ENCODE results near the gene NFKB1.

Gene NFKB1

GRCh38 chr4:102572452-102572851 is 71.3 kb downstream of the NFKB1 start:
- no peak for DNase-seq

DNA sequence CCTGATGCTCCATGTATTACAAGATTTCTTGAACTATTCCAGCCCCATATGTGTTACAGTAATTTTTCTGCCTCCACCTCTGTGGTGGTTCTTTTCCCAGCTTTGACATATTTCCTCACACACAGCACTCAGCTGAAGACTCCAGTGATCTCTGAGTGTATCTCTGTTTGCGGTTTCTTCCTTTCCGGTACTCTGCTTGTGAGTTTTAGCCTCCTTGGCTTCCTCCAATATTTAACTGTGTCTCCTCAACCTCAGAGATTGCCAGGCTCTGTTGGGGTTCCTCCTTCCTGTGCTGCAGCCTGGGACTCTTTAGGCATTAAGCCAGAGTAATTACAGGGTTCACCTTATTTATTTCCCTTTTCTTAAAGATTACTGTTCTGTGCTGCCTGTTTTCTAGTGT is 73.2 kb downstream of the NFKB1 start:
- peak; percentile 79 for DNase-seq

DNA sequence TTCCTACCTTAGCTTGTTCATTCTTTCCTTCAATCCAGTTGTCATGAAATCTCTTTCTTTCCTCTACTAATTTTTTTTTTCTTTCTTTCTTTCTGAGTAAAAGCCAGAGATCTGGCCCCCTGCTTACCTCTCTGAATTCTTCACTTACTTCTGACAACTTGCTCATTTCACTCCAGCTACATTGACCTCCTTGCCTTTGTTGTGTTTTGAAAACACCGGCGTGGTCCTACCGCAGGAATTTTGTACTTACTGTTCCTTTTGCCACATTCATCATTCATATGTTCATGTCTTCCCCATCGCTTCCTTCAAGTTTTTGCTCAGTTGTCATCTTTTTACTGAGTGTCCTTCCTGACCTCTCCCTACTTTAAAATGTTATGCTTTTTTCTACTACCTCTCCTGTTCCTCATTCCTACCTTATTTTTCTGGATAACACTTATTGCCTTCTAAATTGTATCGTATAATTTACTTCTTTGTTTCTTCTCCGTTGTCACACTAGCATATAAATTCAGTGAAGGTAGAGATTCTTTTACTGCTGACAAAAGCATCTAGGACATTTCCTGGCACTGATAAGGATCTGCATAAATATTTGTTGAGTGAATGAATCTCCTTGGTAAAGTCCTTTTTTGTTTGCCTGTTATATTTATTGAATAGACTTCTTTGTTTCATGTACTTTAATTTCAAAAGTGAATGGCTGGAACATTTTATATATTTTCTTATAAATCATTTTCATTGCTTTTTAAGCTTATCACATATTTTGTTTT is 74.4 kb downstream of the NFKB1 start:
- no peak for DNase-seq

DNA sequence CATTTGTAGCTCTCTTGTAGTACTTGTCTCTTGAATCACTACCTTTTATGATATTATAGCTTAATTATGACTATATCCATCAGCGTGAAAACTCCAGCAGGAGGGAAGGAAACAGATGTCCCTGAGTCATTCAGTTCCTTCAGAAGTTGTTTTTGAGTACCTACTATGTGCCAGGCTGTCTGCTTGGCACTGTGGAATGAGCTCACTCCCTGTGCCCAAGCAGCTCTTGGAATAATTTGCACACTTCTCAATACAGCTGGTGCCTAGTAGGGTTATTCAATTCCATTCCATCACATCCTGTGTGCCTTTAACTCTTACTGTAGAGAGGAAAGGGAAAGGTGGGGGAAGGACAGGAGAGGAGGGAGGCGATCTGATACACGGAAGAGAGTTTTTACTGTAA is 77.1 kb downstream of the NFKB1 start:
- no peak for DNase-seq

- DNase-seq, result no peak
These were observed 77.7 kb downstream of the NFKB1 start for GRCh38 chr4:102578819-102579218.

GRCh38 chr4:102579794-102580462 is 78.8 kb downstream of the NFKB1 start:
- no peak for DNase-seq

GRCh38 chr4:102580463-102580842 is 79.3 kb downstream of the NFKB1 start:
- no peak for DNase-seq

DNA sequence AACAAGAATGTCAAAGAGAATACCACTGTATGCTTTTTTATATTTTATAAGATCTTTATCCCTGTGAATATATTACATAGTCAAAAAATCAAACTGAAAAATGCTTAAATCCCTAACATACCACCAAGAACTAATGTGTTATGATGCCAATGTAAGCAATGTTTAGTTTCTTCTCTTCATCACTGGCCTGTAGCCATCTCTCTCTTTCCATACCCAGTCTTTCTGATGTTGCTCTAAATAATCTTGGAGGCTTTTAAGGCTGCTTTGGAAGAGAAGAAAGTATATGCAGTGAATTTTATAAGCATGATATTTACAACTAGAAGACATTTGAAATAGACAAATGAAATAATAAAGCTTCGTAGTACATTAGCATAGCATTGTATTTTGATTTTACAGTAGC is 82.9 kb downstream of the NFKB1 start:
- no peak for DNase-seq

DNA sequence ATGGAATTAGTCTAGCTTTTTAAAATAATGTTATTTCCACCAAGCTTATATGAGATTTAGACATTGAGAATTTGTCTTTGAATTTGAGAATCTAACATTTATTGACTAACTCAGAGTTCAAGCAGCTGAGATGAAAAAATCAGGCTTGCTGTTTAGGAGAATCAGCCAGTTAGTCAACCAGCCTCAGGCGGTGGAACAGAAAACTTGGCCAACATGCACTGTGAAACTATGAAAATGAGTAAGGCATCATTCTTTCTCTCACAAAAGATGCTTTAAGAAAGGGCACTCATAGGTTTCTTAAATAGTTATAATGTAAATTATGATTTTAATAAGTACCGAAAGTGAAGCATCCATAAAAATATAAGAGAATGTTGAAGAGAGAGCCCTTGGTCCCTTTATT is 84.2 kb downstream of the NFKB1 start:
- DNase-seq, result no peak

DNA sequence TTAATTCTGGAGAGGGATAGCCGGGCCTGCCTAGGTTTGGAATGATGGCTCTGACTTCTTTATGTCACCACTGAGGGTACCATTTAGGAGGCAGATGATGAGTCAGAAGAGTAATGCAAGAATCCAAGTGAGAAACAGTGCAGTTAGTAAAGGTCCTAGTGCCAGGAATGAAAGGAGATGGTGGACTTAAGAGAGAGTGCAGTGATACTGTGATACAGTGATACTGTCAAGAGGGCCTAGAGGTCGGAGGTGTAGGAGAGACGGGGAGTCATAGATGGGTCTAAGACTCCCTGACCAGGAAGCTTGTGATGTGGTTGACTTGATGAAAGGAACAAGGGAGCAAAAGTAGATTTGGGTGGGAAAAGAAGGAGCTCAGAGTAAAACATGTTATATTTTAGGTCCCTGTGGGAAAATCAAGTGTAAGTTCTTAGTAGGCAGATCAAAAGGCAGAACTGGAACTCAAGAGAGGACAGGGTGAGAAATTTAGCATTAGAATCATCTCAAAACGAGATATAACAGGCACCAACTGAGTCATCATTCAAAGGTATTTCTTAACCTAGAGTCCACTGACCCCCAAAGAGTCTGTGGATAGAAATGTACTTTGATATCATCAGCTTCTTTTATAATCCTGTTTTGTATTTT is 85.0 kb downstream of the NFKB1 start:
- DNase-seq, result no peak

GRCh38 chr4:102586644-102587021 is 85.5 kb downstream of the NFKB1 start:
- no peak for DNase-seq

DNA sequence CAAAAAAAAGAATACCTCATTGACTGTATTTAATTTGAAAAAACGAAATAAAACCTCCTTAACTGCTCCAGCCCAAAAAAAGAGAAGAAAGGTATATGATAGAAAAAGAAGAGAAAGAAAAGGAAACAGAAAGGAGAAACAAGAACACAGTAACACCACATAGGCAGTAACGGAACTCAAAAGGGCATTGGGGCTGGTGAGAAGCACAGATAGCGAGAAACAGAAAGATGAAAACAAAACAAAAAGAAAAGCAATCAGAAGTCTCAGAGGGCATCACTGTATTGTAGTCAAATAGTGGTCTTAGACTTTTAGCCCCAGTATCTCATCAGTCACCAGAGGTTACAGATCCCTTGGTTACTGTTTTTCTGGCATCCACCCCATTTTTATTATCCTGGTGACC is 88.6 kb downstream of the NFKB1 start:
- DNase-seq, result no peak

GRCh38 chr4:102592256-102592655 is 91.1 kb downstream of the NFKB1 start:
- DNase-seq, result no peak

- no peak for DNase-seq
These were observed 92.0 kb downstream of the NFKB1 start for GRCh38 chr4:102593147-102593546.

GRCh38 chr4:102594000-102594399 is 92.8 kb downstream of the NFKB1 start:
- DNase-seq, result no peak

DNA sequence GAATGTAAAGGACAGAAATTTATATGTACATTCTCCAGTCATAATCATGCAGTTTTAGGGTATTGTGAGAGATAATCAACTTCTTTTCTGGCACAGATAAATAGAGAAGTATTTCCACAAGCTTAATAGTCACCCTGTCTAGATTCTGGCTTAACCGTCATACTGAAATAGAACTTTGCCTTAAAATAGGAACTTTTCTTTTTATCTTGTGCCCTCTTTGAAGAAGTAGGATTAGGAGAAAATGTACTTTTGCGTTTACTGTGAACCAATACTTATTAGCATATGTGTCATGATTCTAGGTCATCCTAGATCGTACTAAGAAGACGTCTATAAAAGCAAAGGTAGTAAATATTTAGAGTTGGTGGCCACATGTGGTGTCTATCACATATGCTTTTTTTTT is 95.4 kb downstream of the NFKB1 start:
- no peak for DNase-seq

GRCh38 chr4:102598086-102598761 is 97.1 kb downstream of the NFKB1 start:
- no peak for DNase-seq

DNA sequence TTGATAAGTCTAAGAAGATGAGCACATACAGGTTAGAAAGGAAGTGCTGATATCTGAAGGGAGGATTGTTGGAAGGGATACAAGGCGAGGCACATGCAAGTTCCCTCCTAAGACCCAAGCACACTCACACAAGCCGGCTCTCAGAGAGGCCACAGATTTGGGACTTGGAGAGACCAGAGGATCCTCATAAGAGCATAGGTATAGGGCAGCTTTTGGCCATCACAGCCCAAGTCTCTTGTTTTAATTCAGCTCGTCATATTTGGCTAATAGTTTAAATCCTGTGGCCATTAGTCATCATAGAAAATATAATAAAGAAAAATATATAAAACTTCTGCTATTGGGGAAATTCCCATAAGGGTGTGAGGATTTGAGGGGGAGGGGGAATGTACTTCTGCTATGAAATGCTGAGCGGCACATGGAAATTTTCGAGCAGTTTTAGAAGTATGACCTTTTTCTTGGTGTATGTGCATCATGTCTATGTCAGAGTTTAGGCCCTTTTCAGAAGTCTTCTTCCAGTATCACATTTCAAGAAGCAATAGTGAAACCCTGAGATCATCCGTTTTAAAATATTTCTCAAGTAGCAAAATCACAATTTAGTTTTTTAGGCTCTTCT is 97.7 kb downstream of the NFKB1 start:
- DNase-seq, result no peak

DNA sequence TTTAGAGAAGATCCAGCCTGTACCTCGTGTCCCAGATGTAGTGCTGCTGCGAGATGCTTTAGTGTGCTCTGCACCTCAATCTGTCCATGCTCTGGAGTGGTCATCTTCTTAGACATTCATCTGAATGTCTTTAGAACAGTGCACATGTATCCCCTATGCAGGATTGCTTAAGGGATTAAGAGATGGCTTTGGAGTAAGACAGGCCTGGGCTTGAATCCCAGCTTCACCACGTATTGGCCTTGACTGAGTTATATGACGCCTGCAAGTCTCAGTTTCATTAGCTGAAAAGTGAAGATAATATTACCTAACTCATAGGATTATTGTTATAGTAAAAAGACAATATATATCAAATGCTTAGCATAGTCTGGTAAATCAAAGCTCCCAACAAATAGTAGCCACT is 98.3 kb downstream of the NFKB1 start:
- no peak for DNase-seq

- DNase-seq, result no peak
These were observed 98.7 kb downstream of the NFKB1 start for GRCh38 chr4:102599886-102600285.

DNA sequence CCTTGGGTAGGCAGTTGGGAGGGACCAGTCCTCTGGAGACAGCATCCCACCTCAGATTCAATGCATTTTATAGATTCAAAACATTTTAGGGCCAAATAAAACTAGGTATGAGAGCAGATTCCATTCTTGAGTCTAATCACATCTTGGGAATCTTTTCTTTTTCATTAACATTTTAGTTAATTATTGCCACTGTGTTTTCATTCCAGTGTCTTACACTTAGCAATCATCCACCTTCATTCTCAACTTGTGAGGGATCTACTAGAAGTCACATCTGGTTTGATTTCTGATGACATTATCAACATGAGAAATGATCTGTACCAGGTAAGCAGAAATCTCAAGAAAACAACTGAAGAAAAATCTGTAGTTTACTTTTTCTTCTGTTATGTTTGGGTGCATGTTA is 99.5 kb downstream of the NFKB1 start:
- DNase-seq, result no peak

DNA sequence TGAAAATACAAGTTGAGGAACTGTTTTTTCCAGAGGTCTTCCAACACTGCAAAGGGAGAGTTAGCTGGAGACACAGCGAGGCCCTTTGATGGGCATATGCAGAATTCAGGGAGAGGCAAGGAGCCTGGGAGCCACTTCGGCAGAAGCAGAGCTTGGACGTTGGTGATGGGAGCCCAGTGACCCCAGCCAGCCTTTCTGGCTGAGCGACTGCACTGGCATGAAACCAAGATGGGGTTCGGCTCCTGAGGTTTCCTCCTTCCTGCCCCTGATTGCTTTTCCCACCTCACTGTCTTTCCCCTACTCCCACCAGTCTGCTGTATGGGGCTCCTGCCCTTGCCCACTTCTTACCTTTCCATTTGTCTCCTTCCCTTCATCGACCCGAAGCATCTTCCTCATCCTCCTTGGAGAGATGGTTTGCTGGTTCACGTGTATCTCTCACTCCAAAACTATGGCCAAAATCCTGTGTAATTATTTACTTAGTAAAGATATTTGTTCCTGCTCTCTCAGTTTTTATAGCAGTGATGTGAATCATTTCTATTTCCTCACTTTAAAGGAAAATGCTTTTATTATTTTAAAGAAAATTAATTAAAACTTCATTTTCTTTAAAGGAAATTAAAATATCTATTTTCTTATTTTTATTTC is 100.5 kb downstream of the NFKB1 start:
- no peak for DNase-seq
